HFF-Myc (cell line): ENCODE measurements around the gene PTPRN2.
"Not testable (repeated sequence)": the region's sequence is repeated elsewhere in the genome, so short reads cannot be mapped to it uniquely, and the experiment has no call there.

Source experiments
- DNase-seq: peaks from one replicate; pipeline ENCODE4 v3.0.0-alpha.2; 2011; ENCODE audit warnings: low read depth; ENCODE audit errors: extremely low read depth
- H3K4me3 ChIP-seq: replicated peaks from 2 replicates; pipeline ENCODE4 v1.5.1; 2011; ENCODE audit warnings: low read depth, mild to moderate bottlenecking, control low read depth, low read length
- CTCF ChIP-seq: IDR thresholded peaks from 2 replicates; pipeline ENCODE4 v1.5.1; 2012; ENCODE audit warnings: mild to moderate bottlenecking, low read depth, low read length, control low read depth; ENCODE audit errors: missing control alignments

The PTPRN2 gene

GRCh38 chr7:158227258-158227984 lies 360.2 kb downstream of the PTPRN2 start:
- no peak for TF ChIP-seq CTCF
- no peak for DNase-seq
- H3K4me3 ChIP-seq, result no peak overlapping the region

GRCh38 chr7:158216198-158216597 lies 371.4 kb downstream of the PTPRN2 start:
- H3K4me3 ChIP-seq, result no peak overlapping the region
- no peak for TF ChIP-seq CTCF
- DNase-seq, result no peak

- no peak for DNase-seq
- no peak overlapping the region for H3K4me3 ChIP-seq
- no peak for TF ChIP-seq CTCF
Measured at GRCh38 chr7:158209435-158209834, 378.2 kb downstream of the PTPRN2 start.

- no peak overlapping the region for H3K4me3 ChIP-seq
- no peak for DNase-seq
- no peak for TF ChIP-seq CTCF
Measured at GRCh38 chr7:158206341-158206740, 381.3 kb downstream of the PTPRN2 start.

GRCh38 chr7:158204453-158204852 lies 383.2 kb downstream of the PTPRN2 start:
- TF ChIP-seq CTCF, result no peak
- no peak overlapping the region for H3K4me3 ChIP-seq
- DNase-seq, result no peak

GRCh38 chr7:158203948-158204347 lies 383.7 kb downstream of the PTPRN2 start:
- not testable (repeated sequence) for H3K4me3 ChIP-seq, DNase-seq

- no peak overlapping the region for H3K4me3 ChIP-seq
- no peak for DNase-seq
- TF ChIP-seq CTCF, result no peak
Measured at GRCh38 chr7:158194365-158194900, 393.2 kb downstream of the PTPRN2 start.
